GM12878 (cell line): ENCODE results near the gene EGFR. TPM values are rescaled to one million over a fixed set of nuclear protein-coding genes. Genes with fewer than 3 reads are reported as not detected.

Experiments used
- ATAC-seq: fragments of 200-7000 bp; cut with Tn5 transposase; 3 replicates; pipeline ENCODE4 v1.9.1; 2020; ENCODE audit warnings: mild to moderate bottlenecking, moderate library complexity
- BruUV-seq: library from RNA; stranded (reverse); fragments of 400-500 nt; replicated peaks from 2 replicates; lab custom pipeline; 2021; lab: Mats Ljungman, UMichigan
- CTCF ChIA-PET: fragments of 300-600 bp; sonication (Branson Sonifier 250); formaldehyde crosslinking; extraction: SDS; loops from one replicate; lab custom pipeline; 2021; ENCODE audit warnings: inconsistent platforms; lab: Yijun Ruan, JAX
- POLR2A ChIA-PET: fragments of 350-600 bp; formaldehyde crosslinking; extraction: SDS; loops from one replicate; lab custom pipeline; 2021; ENCODE audit warnings: inconsistent platforms; lab: Charles Lee
- RAD21 ChIA-PET: fragments of 300-600 bp; sonication (Branson Sonifier 250); formaldehyde crosslinking; loops from one replicate; lab custom pipeline; 2023; ENCODE audit warnings: antibody characterized with exemption; ENCODE audit not compliant: unreplicated experiment; lab: Charles Lee
- SMC1A ChIA-PET: fragments of 300-600 bp; sonication (Branson Sonifier 250); formaldehyde crosslinking; loops from one replicate; lab custom pipeline; 2023; ENCODE audit not compliant: unreplicated experiment, uncharacterized antibody; lab: Charles Lee
- DNase-seq: peaks from one replicate; pipeline ENCODE4 v3.0.0-alpha.2; 2011; ENCODE audit warnings: low read depth, low spot score
- FAIRE-seq: peaks from 3 replicates; lab custom pipeline; 2011; peaks lifted over from hg19 to GRCh38; lab: Jason Lieb, UNC
- H2AFZ ChIP-seq: 2 replicates; pipeline ENCODE4 v1.6.0; 2011; ENCODE audit warnings: low read depth, low read length, control low read depth; ENCODE audit not compliant: control insufficient read depth
- H3K27ac ChIP-seq: 2 replicates; pipeline ENCODE4 v1.5.1; 2011; ENCODE audit warnings: control low read depth; ENCODE audit not compliant: control insufficient read depth, insufficient read depth
- H3K27me3 ChIP-seq, 2 experiments: replicated peaks in 1 of 2; 2 replicates each; pipeline versions ENCODE4 v1.6.0 to v1.6.1; 2011; ENCODE audit warnings: low read length in 1 of 2; ENCODE audit not compliant: control insufficient read depth in 2 of 2, insufficient read depth in 2 of 2
- H3K36me3 ChIP-seq, 2 experiments: 2 replicates each; pipeline ENCODE4 v1.5.1; 2011; ENCODE audit warnings: low read length in 1 of 2; ENCODE audit not compliant: control insufficient read depth in 2 of 2, insufficient read depth in 2 of 2
- H3K4me1 ChIP-seq: 2 replicates; pipeline ENCODE4 v1.6.1; 2011; ENCODE audit warnings: mild to moderate bottlenecking, low read length, moderate library complexity, mixed read lengths; ENCODE audit not compliant: control insufficient read depth, insufficient read depth
- H3K4me2 ChIP-seq: 2 replicates; pipeline ENCODE4 v1.6.0; 2011; ENCODE audit warnings: control low read depth; ENCODE audit not compliant: control insufficient read depth, insufficient read depth
- H3K4me3 ChIP-seq: fragments of 200-600 bp; sonication (generic); 2 replicates; pipeline ENCODE4 v1.5.1; 2016
- H3K79me2 ChIP-seq: 2 replicates; pipeline ENCODE4 v1.6.0; 2011; ENCODE audit warnings: low read length; ENCODE audit not compliant: control insufficient read depth, insufficient read depth
- H3K9ac ChIP-seq: 2 replicates; pipeline ENCODE4 v1.8.0; 2011; ENCODE audit warnings: low read length, control low read depth, mixed read lengths; ENCODE audit not compliant: control insufficient read depth, insufficient read depth
- H3K9me3 ChIP-seq: replicated peaks from 3 replicates; pipeline ENCODE4 v1.5.1; 2011; ENCODE audit warnings: mild to moderate bottlenecking, low read length; ENCODE audit not compliant: control insufficient read depth, insufficient read depth
- H4K20me1 ChIP-seq: 2 replicates; pipeline ENCODE4 v1.6.0; 2011; ENCODE audit not compliant: control insufficient read depth, insufficient read depth
- CBFB ChIP-seq: IDR thresholded peaks from 2 replicates; pipeline ENCODE4 v1.6.1; 2016; ENCODE audit warnings: antibody characterized with exemption, low read depth
- FOXM1 ChIP-seq: IDR thresholded peaks from 2 replicates; pipeline ENCODE4 v1.6.1; 2012; ENCODE audit warnings: low read depth, mild to moderate bottlenecking, inconsistent platforms, low read length, moderate library complexity
- GATAD2B ChIP-seq: fragments of 450-650 bp; conservative IDR thresholded peaks from 2 replicates; pipeline ENCODE4 v1.6.1; 2017; ENCODE audit warnings: low read depth, mild to moderate bottlenecking, moderate library complexity
- HDGF ChIP-seq: fragments of 450-650 bp; IDR thresholded peaks from 2 replicates; pipeline ENCODE4 v1.6.1; 2016; ENCODE audit warnings: antibody characterized with exemption
- LARP7 ChIP-seq: fragments of 450-650 bp; IDR thresholded peaks from 2 replicates; pipeline ENCODE4 v1.6.1; 2017; ENCODE audit warnings: mild to moderate bottlenecking
- NRF1 ChIP-seq: conservative IDR thresholded peaks from 2 replicates; pipeline ENCODE4 v1.6.1; 2011; ENCODE audit warnings: mild to moderate bottlenecking, low read depth, low read length, improper control_type of control experiment
- WGBS: methylation state at CpG from one replicate; pipeline ENCODE4 v1.1.6; 2016; ENCODE audit warnings: low lambda C conversion rate; ENCODE audit not compliant: insufficient replicate concordance, insufficient coverage; ENCODE audit errors: missing lambda C conversion rate; 5-methylcytosine and 5-hydroxymethylcytosine counted together
- in situ Hi-C: fragments of 300-500 bp; cut with MboI; formaldehyde crosslinking; loops from 9 replicates; pipeline ENCODE4 v1.14.3; 2018; ENCODE audit warnings: mixed read lengths
- intact Hi-C: fragments of 100-400 bp; cut with micrococcal nuclease; formaldehyde crosslinking; loops from one replicate; pipeline ENCODE4 v1.14.2; 2022; ENCODE audit not compliant: unreplicated experiment
- polyA plus RNA-seq, 11 experiments: library from polyadenylated mRNA; depleted of rRNA in 4 of 11; unstranded in 6 of 11; stranded (reverse) in 5 of 11; fragments of >200 nt; fragmentation: Nextera tagmentation in 4 of 11; fragmentation: Illumina TruSeq in 1 of 11; extraction: Ambion mirVana in 4 of 11; extraction: Trizol in 1 of 11; gene quantifications; 1 replicate in 1 of 11; 2 replicates in 10 of 11; pipeline versions ENCODE4 v1.2.1 to v1.2.3, GENCODE V29; 2011 to 2016; ENCODE audit warnings: inconsistent platforms in 2 of 11, missing spikeins in 2 of 11, low read depth in 1 of 11
- total RNA-seq, 4 experiments: library from RNA; depleted of rRNA in 3 of 4; stranded (reverse); fragments of >200 nt in 3 of 4; fragmentation: Illumina TruSeq in 1 of 4; extraction: Trizol in 1 of 4; gene quantifications; 2 replicates each; pipeline versions ENCODE4 v1.2.1 to v1.2.3, GENCODE V29; 2013 to 2021
- TF ChIP-seq, protein P1 (sequence below): fragments of 450-650 bp; IDR thresholded peaks from 2 replicates; pipeline ENCODE4 v1.6.1; 2017; ENCODE audit warnings: mild to moderate bottlenecking

Gene EGFR
- total and polyA plus RNA-seq, 10 of the 15 experiments (the other 5 are each of a cell fraction or from before 2014, with no cell fraction given) = 0.01 to 0.31 TPM; not detected in 8

DNA sequence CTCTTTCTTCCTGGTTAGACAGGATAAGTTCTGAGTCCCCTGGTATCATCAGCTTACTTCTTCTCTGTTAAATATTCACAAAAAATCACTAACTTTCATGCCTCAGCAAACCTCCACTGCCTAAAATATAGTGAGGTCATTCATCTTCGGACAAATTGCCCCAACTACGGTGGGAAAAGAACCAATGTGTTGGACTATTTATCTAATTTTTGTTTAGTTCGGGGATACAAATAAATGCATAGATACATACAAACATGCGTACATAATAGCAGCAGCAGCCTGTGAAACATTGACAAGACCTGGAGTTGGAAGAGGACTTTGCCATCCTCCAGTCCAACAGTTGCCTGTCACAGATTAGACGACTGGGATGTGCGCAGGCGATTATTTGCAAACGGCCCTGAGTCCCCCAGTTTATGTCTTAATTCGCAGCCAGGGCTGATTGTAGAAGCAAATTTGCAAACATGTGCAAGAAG is 51.5 kb downstream of the EGFR start (continued):
- TF ChIP-seq FOXM1 = no peak
- TF ChIP-seq, protein P1, sequence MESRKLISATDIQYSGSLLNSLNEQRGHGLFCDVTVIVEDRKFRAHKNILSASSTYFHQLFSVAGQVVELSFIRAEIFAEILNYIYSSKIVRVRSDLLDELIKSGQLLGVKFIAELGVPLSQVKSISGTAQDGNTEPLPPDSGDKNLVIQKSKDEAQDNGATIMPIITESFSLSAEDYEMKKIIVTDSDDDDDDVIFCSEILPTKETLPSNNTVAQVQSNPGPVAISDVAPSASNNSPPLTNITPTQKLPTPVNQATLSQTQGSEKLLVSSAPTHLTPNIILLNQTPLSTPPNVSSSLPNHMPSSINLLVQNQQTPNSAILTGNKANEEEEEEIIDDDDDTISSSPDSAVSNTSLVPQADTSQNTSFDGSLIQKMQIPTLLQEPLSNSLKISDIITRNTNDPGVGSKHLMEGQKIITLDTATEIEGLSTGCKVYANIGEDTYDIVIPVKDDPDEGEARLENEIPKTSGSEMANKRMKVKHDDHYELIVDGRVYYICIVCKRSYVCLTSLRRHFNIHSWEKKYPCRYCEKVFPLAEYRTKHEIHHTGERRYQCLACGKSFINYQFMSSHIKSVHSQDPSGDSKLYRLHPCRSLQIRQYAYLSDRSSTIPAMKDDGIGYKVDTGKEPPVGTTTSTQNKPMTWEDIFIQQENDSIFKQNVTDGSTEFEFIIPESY = no peak

DNA sequence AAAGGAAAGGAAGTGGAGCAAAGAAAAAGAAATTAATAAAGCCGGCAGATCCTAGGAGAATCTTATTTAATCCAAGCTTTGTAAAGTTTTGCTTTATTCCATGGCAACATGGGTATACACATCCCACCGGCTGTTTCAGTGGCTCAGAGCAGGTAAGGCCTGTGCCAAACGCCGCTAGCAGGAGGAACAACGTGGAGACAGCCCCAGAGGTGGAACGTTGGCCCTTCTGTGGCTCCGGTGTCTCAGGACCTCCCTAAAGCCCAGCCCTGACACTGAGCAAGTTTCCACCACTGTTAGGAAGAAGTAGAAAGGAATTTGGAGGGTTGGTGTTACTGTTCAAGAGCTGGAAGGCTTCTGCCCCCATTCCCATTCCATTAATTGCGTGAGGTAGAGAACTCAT is 52.0 kb downstream of the EGFR start:
- Histone ChIP-seq H3K27me3 (no peaks in the 10 kb centered on the region), H4K20me1 (no peaks in the 10 kb centered on the region), H3K36me3 (no peaks in the 10 kb centered on the region), H3K4me1 (peaks cover 25% of the 10 kb centered on the region), H2AFZ (no peak overlapping the region), H3K4me2 (no peak overlapping the region), H3K4me3 (no peak overlapping the region), H3K27ac (no peak overlapping the region), H3K79me2 (no peaks in the 10 kb centered on the region), H3K9ac (no peak overlapping the region), H3K9me3 (no peaks in the 10 kb centered on the region)
- no peak for FAIRE-seq
- in situ Hi-C loops = no loop called here
- TF ChIP-seq GATAD2B (no peak), CBFB (no peak), HDGF (no peak), NRF1 (no peak), LARP7 (no peak)
- 97% methylated on average over 8 of the region's 8 CpGs for WGBS
- ChIA-PET SMC1A (interaction anchor here (1.5 to 7.8 kb wide), 3 partner anchors 15 to 62 kb away, joined by 5 to 99 read pairs (median 6); no protein-coding TSS in a partner anchor), CTCF (interaction anchor here (0.6 to 1.4 kb wide), 2 partner anchors 15 to 239 kb away, joined by 3 to 4 read pairs; no protein-coding TSS in a partner anchor), RAD21 (interaction anchor here (0.9 to 1.4 kb wide), 3 partner anchors 9 to 59 kb away, joined by 3 to 4 read pairs (median 3); no protein-coding TSS in a partner anchor), POLR2A (interaction anchor here (2.5 kb wide), 1 partner anchor 16 kb away, joined by 12 read pairs; no protein-coding TSS in a partner anchor)
- no peak for DNase-seq
- no peak for ATAC-seq
- intact Hi-C loops = loop anchor here (10.0 kb wide), 2 partner anchors 184 to 494 kb away; no protein-coding TSS in a partner anchor
- BruUV-seq = no TSS peak
